ENCODE results near the gene EPM2A.
"Not testable (repeated sequence)": the region's sequence is repeated elsewhere in the genome, so short reads cannot be mapped to it uniquely, and the experiment has no call there.

The EPM2A gene

GRCh38 chr6:145715426-145715825 lies 19.9 kb downstream of the EPM2A start:
- Histone ChIP-seq H3K36me3 (0 out of 2 replicates have a peak, but pooled peaks cover 20% of the 10 kb centered on the region), H3K9ac (no peak overlapping the region), H3K4me2 (no peak overlapping the region), H3K4me3 (no peak overlapping the region), H3K27me3 (no peaks in the 10 kb centered on the region), H3K4me1 (no peaks in the 10 kb centered on the region), H3K27ac (no peak overlapping the region), H4K20me1 (no peaks in the 10 kb centered on the region), H3K9me3 (peaks cover 28% of the 10 kb centered on the region)
- TF ChIP-seq Cebpa-rat (IDR thresholded peaks at IDR 0.05): no peak

DNA sequence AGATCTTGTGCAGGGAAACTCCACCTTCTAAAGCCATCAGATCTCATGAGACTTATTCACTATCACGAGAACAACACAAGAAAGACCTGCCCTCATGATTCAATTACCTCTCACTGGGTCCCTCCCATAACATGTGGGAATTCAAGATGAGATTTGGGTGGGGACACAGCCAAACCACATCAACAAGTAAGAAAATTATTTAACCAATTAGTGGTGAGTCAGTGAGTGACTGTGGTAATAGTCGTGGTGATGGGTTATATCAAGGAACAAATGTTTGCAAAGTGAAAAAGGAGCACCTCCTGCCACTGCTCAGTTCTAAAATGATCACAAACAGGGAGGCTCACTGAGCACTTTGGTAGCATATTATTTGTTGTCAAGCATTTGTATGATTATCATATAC lies 20.6 kb downstream of the EPM2A start:
- Histone ChIP-seq H3K9me3 (peaks cover 28% of the 10 kb centered on the region), H3K4me1 (no peaks in the 10 kb centered on the region), H3K27me3 (no peaks in the 10 kb centered on the region), H3K4me2 (no peak overlapping the region), H3K27ac (no peak overlapping the region), H3K9ac (no peak overlapping the region), H4K20me1 (no peaks in the 10 kb centered on the region), H3K36me3 (0 out of 2 replicates have a peak, but pooled peaks cover 19% of the 10 kb centered on the region), H3K4me3 (no peak overlapping the region)
- no peak for TF ChIP-seq Cebpa-rat (IDR thresholded peaks at IDR 0.05)

DNA sequence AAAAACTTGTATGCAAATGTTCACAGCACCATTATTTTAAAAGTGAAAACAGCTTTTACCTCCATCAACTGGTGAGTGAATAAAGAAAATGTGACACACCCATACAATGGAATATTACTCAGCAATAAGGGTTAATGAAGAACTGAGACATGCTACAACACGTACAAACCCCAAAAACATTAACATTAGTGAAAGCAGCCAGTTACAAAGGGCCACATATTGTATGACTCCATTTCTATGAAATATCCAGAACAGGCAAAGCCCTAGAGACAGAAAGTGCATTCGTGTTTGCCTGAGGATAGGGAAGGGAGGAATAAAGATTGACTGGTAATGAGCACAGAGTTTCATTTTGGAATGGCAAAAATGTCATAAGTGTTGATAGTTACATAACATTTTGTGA lies 21.5 kb downstream of the EPM2A start:
- Histone ChIP-seq H3K27ac (no peak overlapping the region), H3K4me3 (no peak overlapping the region), H3K4me1 (no peaks in the 10 kb centered on the region), H3K4me2 (no peak overlapping the region), H3K9me3 (peaks cover 32% of the 10 kb centered on the region), H3K36me3 (peaks cover 20% of the 10 kb centered on the region), H4K20me1 (no peaks in the 10 kb centered on the region), H3K27me3 (no peaks in the 10 kb centered on the region), H3K9ac (no peak overlapping the region)
- TF ChIP-seq Cebpa-rat (IDR thresholded peaks at IDR 0.05): no peak

DNA sequence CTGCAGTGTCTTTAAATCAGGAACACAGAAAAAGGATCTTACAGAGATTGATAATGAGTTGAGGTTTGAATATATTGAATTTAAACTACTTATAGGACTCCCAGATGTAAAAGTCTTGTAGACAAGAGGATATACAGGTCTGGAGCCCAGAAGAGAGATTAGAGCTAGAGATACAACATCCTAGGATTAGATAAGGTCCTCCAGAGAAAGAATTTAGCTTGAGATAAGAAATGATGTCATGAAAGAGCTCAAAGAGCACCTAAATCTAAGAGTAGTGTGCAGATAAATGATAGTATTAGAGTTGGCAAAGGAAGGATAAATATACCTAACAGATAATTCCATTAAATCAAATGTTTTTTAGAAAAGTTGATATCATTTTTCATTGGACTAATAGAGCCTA lies 23.9 kb downstream of the EPM2A start:
- H3K9me3 ChIP-seq: peaks cover 47% of the 10 kb centered on the region
- no peak for TF ChIP-seq Cebpa-rat (IDR thresholded peaks at IDR 0.05)

GRCh38 chr6:145707397-145707796 lies 27.9 kb downstream of the EPM2A start:
- Histone ChIP-seq H3K4me2 (no peak overlapping the region), H3K36me3 (peaks cover 8% of the 10 kb centered on the region), H3K27ac (no peak overlapping the region), H3K9ac (no peak overlapping the region), H3K4me3 (no peak overlapping the region), H4K20me1 (no peaks in the 10 kb centered on the region), H3K4me1 (peaks cover 5% of the 10 kb centered on the region; the same call in 1 of the 2 replicates), H3K9me3 (peaks cover 24% of the 10 kb centered on the region), H3K27me3 (no peaks in the 10 kb centered on the region)
- no peak for TF ChIP-seq Cebpa-rat (IDR thresholded peaks at IDR 0.05)

More for the DNA sequence above, 23.9 kb downstream of the EPM2A start:
- no peaks in the 10 kb centered on the region for H4K20me1 ChIP-seq
- H3K4me2 ChIP-seq: no peak overlapping the region
- no peak overlapping the region for H3K4me3 ChIP-seq
- peaks cover 28% of the 10 kb centered on the region for H3K36me3 ChIP-seq
- no peak overlapping the region for H3K27ac ChIP-seq
- no peaks in the 10 kb centered on the region for H3K27me3 ChIP-seq
- H3K9ac ChIP-seq: no peak overlapping the region
- H3K4me1 ChIP-seq: no peaks in the 10 kb centered on the region

DNA sequence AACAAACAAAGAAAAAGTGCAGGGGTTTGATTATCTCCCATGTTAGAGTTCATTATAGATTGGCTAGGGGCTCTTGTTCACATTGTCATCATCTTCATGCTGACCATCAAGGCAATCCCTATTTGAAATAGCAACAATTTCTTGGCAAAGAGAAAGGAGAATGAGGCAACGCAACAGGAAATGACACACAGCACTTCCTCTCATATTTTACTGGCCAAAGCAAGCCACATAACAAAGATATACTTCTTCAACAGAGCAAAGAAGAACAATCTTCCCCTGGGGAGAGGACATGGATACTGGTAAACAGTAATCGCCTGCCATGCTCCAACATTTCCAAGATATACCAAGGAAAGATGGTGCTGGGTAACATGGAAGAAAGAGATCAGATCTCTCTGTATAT lies 29.8 kb downstream of the EPM2A start:
- no peak overlapping the region for H3K9ac ChIP-seq
- H3K9me3 ChIP-seq: peaks cover 24% of the 10 kb centered on the region
- no peak overlapping the region for H3K4me3 ChIP-seq
- peaks cover 8% of the 10 kb centered on the region for H3K36me3 ChIP-seq
- H3K27me3 ChIP-seq: no peaks in the 10 kb centered on the region
- H3K4me1 ChIP-seq: peaks cover 5% of the 10 kb centered on the region; the same call in 1 of the 2 replicates
- H3K4me2 ChIP-seq: no peak overlapping the region
- no peak for TF ChIP-seq Cebpa-rat (IDR thresholded peaks at IDR 0.05)
- no peak overlapping the region for H3K27ac ChIP-seq
- no peaks in the 10 kb centered on the region for H4K20me1 ChIP-seq

- H3K27ac ChIP-seq: no peak overlapping the region
- peaks cover 5% of the 10 kb centered on the region; the same call in 1 of the 2 replicates for H3K4me1 ChIP-seq
- H3K4me3 ChIP-seq: no peak overlapping the region
- no peaks in the 10 kb centered on the region for H3K27me3 ChIP-seq
- no peak overlapping the region for H3K4me2 ChIP-seq
- peaks cover 8% of the 10 kb centered on the region for H3K36me3 ChIP-seq
- TF ChIP-seq Cebpa-rat (IDR thresholded peaks at IDR 0.05): no peak
- H3K9ac ChIP-seq: no peak overlapping the region
- H3K9me3 ChIP-seq: peaks cover 24% of the 10 kb centered on the region
- H4K20me1 ChIP-seq: no peaks in the 10 kb centered on the region
Measured at GRCh38 chr6:145704143-145704781, 31.1 kb downstream of the EPM2A start.

DNA sequence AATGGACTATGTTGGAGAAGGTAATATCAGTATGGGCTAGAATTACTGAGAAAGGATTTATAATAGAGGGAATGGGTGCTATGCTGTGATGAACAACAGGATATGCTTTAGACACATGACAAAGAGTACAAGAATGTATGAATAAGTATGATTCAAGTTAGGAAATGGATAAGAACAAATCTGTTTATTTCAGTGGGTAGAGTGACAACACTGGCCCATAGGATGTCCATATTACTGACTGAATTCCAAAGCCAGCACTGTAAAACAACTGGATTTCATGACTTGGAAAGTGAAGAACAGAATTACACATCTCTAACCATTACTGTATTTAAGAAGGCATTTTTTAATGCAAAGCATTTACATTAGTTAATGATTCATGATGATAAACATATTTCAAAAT lies 35.9 kb downstream of the EPM2A start:
- no peaks in the 10 kb centered on the region for H3K4me1 ChIP-seq
- no peaks in the 10 kb centered on the region for H3K27me3 ChIP-seq
- no peak overlapping the region for H3K9ac ChIP-seq
- peaks cover 8% of the 10 kb centered on the region for H3K9me3 ChIP-seq
- H3K4me2 ChIP-seq: no peak overlapping the region
- H3K27ac ChIP-seq: no peak overlapping the region
- no peak overlapping the region for H3K4me3 ChIP-seq
- no peaks in the 10 kb centered on the region for H3K36me3 ChIP-seq
- no peak for TF ChIP-seq Cebpa-rat (IDR thresholded peaks at IDR 0.05)
- H4K20me1 ChIP-seq: no peaks in the 10 kb centered on the region

GRCh38 chr6:145697401-145697800 lies 37.9 kb downstream of the EPM2A start:
- not testable (repeated sequence) for H3K4me3 ChIP-seq, H4K20me1 ChIP-seq, H3K9ac ChIP-seq, H3K27me3 ChIP-seq, H3K4me1 ChIP-seq, H3K36me3 ChIP-seq, H3K4me2 ChIP-seq, H3K27ac ChIP-seq
- H3K9me3 ChIP-seq: peaks cover 11% of the 10 kb centered on the region

DNA sequence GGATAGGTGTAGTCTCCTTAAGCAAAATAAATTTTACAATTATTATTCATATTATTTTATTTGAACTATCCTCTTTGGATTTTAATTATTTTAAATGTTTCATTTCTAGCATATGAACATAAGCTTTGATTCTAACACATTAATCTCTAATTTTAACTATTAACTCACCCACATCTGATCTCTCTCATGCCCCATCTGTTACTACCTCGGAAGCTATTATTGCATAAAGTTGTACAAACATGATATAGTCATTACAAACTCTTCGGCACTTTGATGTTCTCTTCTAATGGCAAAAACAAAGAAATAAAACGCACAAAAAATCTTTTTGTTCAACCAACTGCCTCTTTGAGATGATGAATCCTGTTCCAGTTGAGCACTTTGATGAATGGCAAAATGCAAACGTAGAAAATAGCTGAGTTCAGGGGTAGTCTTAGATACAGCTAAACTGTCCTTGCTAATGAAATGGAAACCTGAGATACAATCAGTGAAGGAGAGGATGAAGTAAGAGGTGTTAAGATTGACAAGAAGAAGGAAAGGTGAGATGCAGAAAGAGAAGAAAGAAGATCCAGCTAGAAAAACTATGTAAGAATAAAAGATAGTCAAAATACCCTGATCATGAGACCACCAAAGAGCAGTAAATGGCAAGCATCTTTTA lies 41.1 kb downstream of the EPM2A start:
- Histone ChIP-seq H3K36me3 (no peaks in the 10 kb centered on the region), H3K27ac (no peak overlapping the region), H3K27me3 (no peaks in the 10 kb centered on the region), H3K9me3 (peaks cover 11% of the 10 kb centered on the region), H3K9ac (no peak overlapping the region), H3K4me2 (no peak overlapping the region), H3K4me1 (no peaks in the 10 kb centered on the region), H4K20me1 (no peaks in the 10 kb centered on the region), H3K4me3 (no peak overlapping the region)
- no peak for TF ChIP-seq Cebpa-rat (IDR thresholded peaks at IDR 0.05)
